Hematopoietic multipotent progenitor cell treated with erythropoietin and hydrocortisone succinate and interleukin-3 and kit ligand, for 17 days (in vitro differentiated cells): ENCODE data around the gene PHOX2B.
"Not testable (repeated sequence)": the region's sequence is repeated elsewhere in the genome, so short reads cannot be mapped to it uniquely, and the experiment has no call there.

ENCODE experiments used
- DNase-seq: peaks from one replicate; pipeline ENCODE4 v3.0.0-alpha.2; 2015; ENCODE audit warnings: low spot score

PHOX2B gene

GRCh38 chr4:41748074-41748570 is 403 bp downstream of the PHOX2B start:
- no peak for DNase-seq

- DNase-seq: no peak
Measured at GRCh38 chr4:41747230-41748055, 1.1 kb downstream of the PHOX2B start.

GRCh38 chr4:41746440-41747229 is 1.9 kb downstream of the PHOX2B start:
- DNase-seq: no peak

GRCh38 chr4:41746025-41746439 is 2.5 kb downstream of the PHOX2B start:
- no peak for DNase-seq

GRCh38 chr4:41745292-41746024 is 3.1 kb downstream of the PHOX2B start:
- no peak for DNase-seq

GRCh38 chr4:41744572-41745291 is 3.8 kb downstream of the PHOX2B start:
- no peak for DNase-seq

- DNase-seq: no peak
Measured at GRCh38 chr4:41741354-41741753, 7.2 kb downstream of the PHOX2B start.

GRCh38 chr4:41737491-41737890 is 11.0 kb downstream of the PHOX2B start:
- DNase-seq: not testable (repeated sequence)

GRCh38 chr4:41734371-41734770 is 14.2 kb downstream of the PHOX2B start:
- no peak for DNase-seq

GRCh38 chr4:41731569-41732126 is 16.9 kb downstream of the PHOX2B start:
- DNase-seq: no peak

GRCh38 chr4:41728573-41728913 is 20.0 kb downstream of the PHOX2B start:
- DNase-seq: no peak

GRCh38 chr4:41727861-41728572 is 20.5 kb downstream of the PHOX2B start:
- DNase-seq: no peak

GRCh38 chr4:41725254-41725653 is 23.3 kb downstream of the PHOX2B start:
- DNase-seq: no peak

GRCh38 chr4:41723286-41723685 is 25.2 kb downstream of the PHOX2B start:
- no peak for DNase-seq

GRCh38 chr4:41722181-41722580 is 26.3 kb downstream of the PHOX2B start:
- no peak for DNase-seq

- DNase-seq: no peak
Measured at GRCh38 chr4:41719417-41719816, 29.1 kb downstream of the PHOX2B start.

GRCh38 chr4:41718907-41719306 is 29.6 kb downstream of the PHOX2B start:
- DNase-seq: no peak

GRCh38 chr4:41715155-41715554 is 33.4 kb downstream of the PHOX2B start:
- no peak for DNase-seq

- DNase-seq: no peak
Measured at GRCh38 chr4:41714364-41715000, 34.0 kb downstream of the PHOX2B start.

- DNase-seq: no peak
Measured at GRCh38 chr4:41713768-41714167, 34.8 kb downstream of the PHOX2B start.
